ENCODE data around the gene CENPQ. TPM values are rescaled to one million over a fixed set of nuclear protein-coding genes. Genes with fewer than 3 reads are reported as not detected.

CENPQ gene, protein sequence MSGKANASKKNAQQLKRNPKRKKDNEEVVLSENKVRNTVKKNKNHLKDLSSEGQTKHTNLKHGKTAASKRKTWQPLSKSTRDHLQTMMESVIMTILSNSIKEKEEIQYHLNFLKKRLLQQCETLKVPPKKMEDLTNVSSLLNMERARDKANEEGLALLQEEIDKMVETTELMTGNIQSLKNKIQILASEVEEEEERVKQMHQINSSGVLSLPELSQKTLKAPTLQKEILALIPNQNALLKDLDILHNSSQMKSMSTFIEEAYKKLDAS
- total RNA-seq: 10 to 100 TPM; 12.0 to 19.0 TPM

- H3K9me3 Mint-ChIP-seq: no peaks in the 10 kb centered on the region
- H3K27ac Mint-ChIP-seq: peak within 1 kb of the TSS; percentile 93
- no peaks in the 10 kb centered on the region for H3K27me3 Mint-ChIP-seq
- H3K4me1 Mint-ChIP-seq: peaks cover 24% of the 10 kb centered on the region
- H3K36me3 Mint-ChIP-seq (ENCODE audit: low read depth): peaks cover 31% of the 10 kb centered on the region
- peak within 1 kb of the TSS; percentile 95 for H3K4me3 Mint-ChIP-seq
- peak; percentile 97 for ATAC-seq (replicated peaks)
Observed at GRCh38 chr6:49462927-49463611, at the start of gene CENPQ, which contains the start of gene MMUT. TSS of gene CENPQ (plus strand) at chr6:49463370. CDS start at chr6:49470177, 6,807 bp downstream. TSS of gene MMUT (minus strand) at chr6:49463253. CDS start at chr6:49459466, 3,787 bp downstream.

DNA sequence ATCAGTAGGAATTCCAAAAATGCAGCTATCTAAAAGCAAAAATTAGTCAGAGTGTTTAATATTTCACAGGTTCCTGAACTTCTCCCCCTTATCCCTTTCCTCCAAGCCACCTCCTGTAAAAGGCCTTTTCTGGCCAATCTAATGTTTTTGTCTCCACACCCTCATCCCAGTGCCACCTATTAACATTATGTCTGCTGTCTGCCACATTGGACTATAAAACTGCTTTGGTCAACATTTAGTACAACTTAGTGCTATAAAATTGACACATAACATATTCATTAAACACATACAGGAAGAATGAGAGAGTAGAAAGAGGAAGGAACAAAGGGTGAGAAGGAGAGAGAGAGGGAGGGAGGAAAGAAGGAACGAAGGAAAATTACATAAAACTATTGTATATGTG lies 47.8 kb upstream of the CENPQ start:
- Mint-ChIP-seq H3K27me3 (peaks cover 9% of the 10 kb centered on the region), H3K4me3 (no peak overlapping the region), H3K9me3 (no peaks in the 10 kb centered on the region), H3K4me1 (no peaks in the 10 kb centered on the region), H3K36me3 (ENCODE audit: low read depth) (no peaks in the 10 kb centered on the region), H3K27ac (no peak overlapping the region)
- ATAC-seq (replicated peaks): no peak

GRCh38 chr6:49416195-49416594 lies 47.0 kb upstream of the CENPQ start:
- H3K9me3 Mint-ChIP-seq: no peaks in the 10 kb centered on the region
- no peaks in the 10 kb centered on the region for H3K36me3 Mint-ChIP-seq (ENCODE audit: low read depth)
- peaks cover 9% of the 10 kb centered on the region for H3K27me3 Mint-ChIP-seq
- H3K4me3 Mint-ChIP-seq: no peak overlapping the region
- no peak overlapping the region for H3K27ac Mint-ChIP-seq
- no peaks in the 10 kb centered on the region for H3K4me1 Mint-ChIP-seq
- no peak for ATAC-seq (replicated peaks)

DNA sequence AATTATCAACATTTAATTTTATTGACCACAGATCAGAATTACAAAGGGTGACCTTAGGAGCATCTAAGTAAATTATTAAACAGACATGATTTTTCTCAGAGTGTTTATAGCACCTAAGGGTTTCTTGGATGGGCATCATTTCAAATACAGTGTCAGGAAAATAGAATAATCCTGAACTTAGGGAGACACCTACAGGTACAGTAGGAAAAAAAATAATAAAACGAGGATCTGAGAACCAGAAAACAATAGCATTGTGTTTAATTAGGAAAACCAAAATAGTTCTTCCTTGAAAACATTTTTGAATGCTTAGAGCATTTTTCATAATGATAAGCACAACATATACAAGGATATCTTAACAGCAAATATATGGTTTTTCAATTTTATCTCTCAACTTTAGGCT lies 39.4 kb upstream of the CENPQ start:
- no peak overlapping the region for H3K4me3 Mint-ChIP-seq
- no peaks in the 10 kb centered on the region for H3K27me3 Mint-ChIP-seq
- no peaks in the 10 kb centered on the region for H3K9me3 Mint-ChIP-seq
- no peak overlapping the region for H3K27ac Mint-ChIP-seq
- no peak for ATAC-seq (replicated peaks)
- no peaks in the 10 kb centered on the region for H3K36me3 Mint-ChIP-seq (ENCODE audit: low read depth)
- H3K4me1 Mint-ChIP-seq: no peaks in the 10 kb centered on the region

- Mint-ChIP-seq H3K27ac (no peak overlapping the region), H3K4me1 (no peaks in the 10 kb centered on the region), H3K4me3 (no peak overlapping the region), H3K9me3 (no peaks in the 10 kb centered on the region), H3K36me3 (ENCODE audit: low read depth) (peaks cover 59% of the 10 kb centered on the region), H3K27me3 (no peaks in the 10 kb centered on the region)
- no peak for ATAC-seq (replicated peaks)
Observed at GRCh38 chr6:49430187-49430586, 33.0 kb upstream of the CENPQ start.

DNA sequence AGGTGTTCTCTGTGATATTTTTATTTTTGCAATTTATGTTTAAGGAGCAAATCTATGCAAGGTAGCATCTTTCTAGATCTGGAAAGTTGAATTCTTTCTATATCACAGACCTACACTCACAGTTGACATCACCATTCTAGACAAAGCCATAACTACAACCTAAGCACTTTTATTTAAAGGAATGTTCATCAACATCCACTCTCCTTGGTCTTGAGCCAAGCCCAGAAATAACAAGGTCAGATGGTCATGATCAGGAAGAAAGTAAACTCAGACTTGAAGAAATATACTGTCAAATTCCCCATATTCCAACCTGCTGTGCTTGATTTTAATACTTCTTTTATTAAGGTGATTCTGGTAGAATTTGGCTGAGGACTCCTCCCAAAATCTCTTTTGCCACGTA lies 32.3 kb upstream of the CENPQ start:
- H3K27ac Mint-ChIP-seq: no peak overlapping the region
- no peaks in the 10 kb centered on the region for H3K27me3 Mint-ChIP-seq
- no peaks in the 10 kb centered on the region for H3K9me3 Mint-ChIP-seq
- H3K4me1 Mint-ChIP-seq: no peaks in the 10 kb centered on the region
- H3K4me3 Mint-ChIP-seq: no peak overlapping the region
- H3K36me3 Mint-ChIP-seq (ENCODE audit: low read depth): peaks cover 66% of the 10 kb centered on the region
- ATAC-seq (replicated peaks): no peak

DNA sequence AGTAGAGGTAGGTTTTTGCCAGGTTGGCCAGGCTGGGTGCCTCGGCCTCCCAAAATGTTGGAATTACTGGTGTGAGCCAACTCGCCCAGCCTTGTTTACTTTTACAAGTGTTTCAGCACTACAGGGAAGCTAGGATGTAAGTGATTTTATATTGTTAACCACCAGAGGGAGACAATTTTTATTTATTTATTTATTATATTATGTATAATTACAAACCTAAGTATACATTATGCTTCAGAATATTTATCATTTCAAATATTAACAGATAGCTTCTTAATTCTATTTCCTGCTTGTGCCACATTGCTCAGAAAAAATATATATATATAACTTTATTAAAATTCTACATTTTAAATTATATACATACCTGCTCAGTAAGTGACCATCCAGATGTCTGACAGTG lies 9.9 kb upstream of the CENPQ start:
- no peaks in the 10 kb centered on the region for H3K27me3 Mint-ChIP-seq
- no peak overlapping the region for H3K27ac Mint-ChIP-seq
- H3K4me1 Mint-ChIP-seq: no peaks in the 10 kb centered on the region
- peaks cover 80% of the 10 kb centered on the region for H3K36me3 Mint-ChIP-seq (ENCODE audit: low read depth)
- ATAC-seq (replicated peaks): no peak
- no peaks in the 10 kb centered on the region for H3K9me3 Mint-ChIP-seq
- no peak overlapping the region for H3K4me3 Mint-ChIP-seq

GRCh38 chr6:49454787-49455709 lies 8.1 kb upstream of the CENPQ start:
- Mint-ChIP-seq H3K9me3 (no peaks in the 10 kb centered on the region), H3K27ac (no peak overlapping the region), H3K4me1 (peaks cover 6% of the 10 kb centered on the region), H3K36me3 (ENCODE audit: low read depth) (peaks cover 80% of the 10 kb centered on the region), H3K27me3 (no peaks in the 10 kb centered on the region), H3K4me3 (no peak overlapping the region)
- ATAC-seq (replicated peaks): no peak

GRCh38 chr6:49457771-49458170 lies 5.4 kb upstream of the CENPQ start:
- ATAC-seq (replicated peaks): no peak
- Mint-ChIP-seq H3K4me3 (no peak overlapping the region), H3K27me3 (no peaks in the 10 kb centered on the region), H3K4me1 (peaks cover 13% of the 10 kb centered on the region), H3K9me3 (no peaks in the 10 kb centered on the region), H3K36me3 (ENCODE audit: low read depth) (peaks cover 62% of the 10 kb centered on the region), H3K27ac (no peak overlapping the region)

DNA sequence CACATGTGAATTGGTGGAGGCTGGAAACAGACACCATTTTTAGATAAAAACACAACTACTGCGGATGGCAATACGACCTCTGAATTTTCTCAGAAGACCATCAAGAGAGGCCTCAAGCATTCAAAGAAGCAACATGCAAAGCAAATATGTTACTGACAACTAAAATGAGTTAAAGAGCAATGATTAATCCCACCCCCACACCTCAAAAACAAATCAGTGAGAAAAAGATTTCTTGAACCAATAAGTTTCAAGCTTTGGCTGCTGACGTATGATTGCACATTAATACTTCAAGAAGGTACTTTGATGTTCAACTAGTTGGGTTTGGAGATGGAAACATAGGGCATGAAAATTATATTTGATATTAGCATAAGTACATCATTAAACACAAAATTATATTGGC lies 1.1 kb upstream of the CENPQ start:
- H3K27ac Mint-ChIP-seq: peak overlapping the region; percentile 93
- peaks cover 41% of the 10 kb centered on the region for H3K36me3 Mint-ChIP-seq (ENCODE audit: low read depth)
- no peaks in the 10 kb centered on the region for H3K27me3 Mint-ChIP-seq
- no peaks in the 10 kb centered on the region for H3K9me3 Mint-ChIP-seq
- H3K4me3 Mint-ChIP-seq: peak overlapping the region; percentile 95
- H3K4me1 Mint-ChIP-seq: peaks cover 24% of the 10 kb centered on the region
- ATAC-seq (replicated peaks): no peak

DNA sequence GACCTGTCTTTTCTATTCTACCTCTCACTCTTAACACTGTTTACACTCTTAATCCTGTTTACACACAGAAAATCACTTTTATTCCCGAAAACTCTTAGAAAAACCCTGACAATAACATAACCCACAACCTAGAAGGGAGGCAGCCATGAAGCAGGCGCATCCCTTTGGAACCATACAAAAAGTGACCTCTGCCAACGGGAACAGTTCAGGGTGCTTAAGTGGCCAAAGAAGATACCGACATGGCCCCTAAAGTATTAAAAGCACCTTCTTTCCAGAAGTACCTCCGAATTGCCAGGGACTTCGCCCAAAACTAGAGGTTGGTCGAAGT lies 607 bp upstream of the CENPQ start:
- Mint-ChIP-seq H3K27ac (peak overlapping the region; percentile 93), H3K27me3 (no peaks in the 10 kb centered on the region), H3K9me3 (no peaks in the 10 kb centered on the region), H3K36me3 (ENCODE audit: low read depth) (peaks cover 36% of the 10 kb centered on the region), H3K4me3 (peak overlapping the region; percentile 95), H3K4me1 (peaks cover 24% of the 10 kb centered on the region)
- peak; percentile 9 for ATAC-seq (replicated peaks)

GRCh38 chr6:49463612-49463967 lies 420 bp downstream of the CENPQ start:
- peaks cover 26% of the 10 kb centered on the region for H3K36me3 Mint-ChIP-seq (ENCODE audit: low read depth)
- no peaks in the 10 kb centered on the region for H3K27me3 Mint-ChIP-seq
- ATAC-seq (replicated peaks): peak; percentile 6
- peaks cover 24% of the 10 kb centered on the region for H3K4me1 Mint-ChIP-seq
- H3K4me3 Mint-ChIP-seq: peak overlapping the region; percentile 95
- no peaks in the 10 kb centered on the region for H3K9me3 Mint-ChIP-seq
- peak overlapping the region; percentile 93 for H3K27ac Mint-ChIP-seq

GRCh38 chr6:49464691-49465090 lies 1.5 kb downstream of the CENPQ start:
- H3K4me1 Mint-ChIP-seq: peaks cover 18% of the 10 kb centered on the region

DNA sequence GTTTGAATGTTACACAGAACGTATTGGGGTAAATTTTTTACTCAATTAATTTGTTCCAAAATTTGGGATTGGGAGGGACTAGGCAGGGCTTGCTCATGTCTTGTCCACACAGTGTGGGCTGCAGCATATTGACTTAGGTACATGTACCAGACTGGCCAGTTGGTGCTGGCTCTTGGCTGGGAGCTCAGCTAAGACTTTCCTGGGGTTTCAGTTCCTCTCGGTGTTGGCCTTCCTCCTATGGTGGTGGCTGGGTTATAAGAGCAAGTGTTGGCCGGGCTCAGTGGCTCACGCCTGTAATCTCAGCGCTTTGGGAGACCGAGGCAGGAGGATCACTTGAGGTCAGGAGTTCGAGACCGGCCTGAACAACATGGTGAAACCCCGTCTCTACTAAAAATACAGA lies 4.9 kb downstream of the CENPQ start:
- H3K9me3 Mint-ChIP-seq: no peaks in the 10 kb centered on the region
- no peaks in the 10 kb centered on the region for H3K27me3 Mint-ChIP-seq
- no peak overlapping the region for H3K27ac Mint-ChIP-seq
- peaks cover 38% of the 10 kb centered on the region for H3K36me3 Mint-ChIP-seq (ENCODE audit: low read depth)
- ATAC-seq (replicated peaks): no peak
- H3K4me3 Mint-ChIP-seq: no peak overlapping the region
- H3K4me1 Mint-ChIP-seq: peaks cover 11% of the 10 kb centered on the region

More at GRCh38 chr6:49464691-49465090, 1.5 kb downstream of the CENPQ start:
- Mint-ChIP-seq H3K4me3 (peak overlapping the region; percentile 95), H3K36me3 (ENCODE audit: low read depth) (peaks cover 20% of the 10 kb centered on the region), H3K27me3 (no peaks in the 10 kb centered on the region), H3K27ac (no peak overlapping the region), H3K9me3 (no peaks in the 10 kb centered on the region)
- no peak for ATAC-seq (replicated peaks)
